Spleen (tissue), 11 donors: ENCODE data around the gene PARD3. TPM values are rescaled to one million over a fixed set of nuclear protein-coding genes. Genes with fewer than 3 reads are reported as not detected.

Source experiments
- DNase-seq: peaks from one replicate; pipeline ENCODE4 v3.0.0-alpha.2; 2020
- H3K27ac ChIP-seq, 8 donors: fragments of 200-600 bp; sonication (generic) in 7 of 8; 1 replicate in 4 of 8; 2 replicates in 4 of 8; pipeline versions ENCODE4 v1.5.0 to v1.8.0; 2016 to 2021; ENCODE audit warnings: inconsistent platforms in 4 of 8, mild to moderate bottlenecking in 4 of 8, moderate library complexity in 1 of 8
- H3K27me3 ChIP-seq, 7 donors: fragments of 200-600 bp; sonication (generic) in 6 of 7; replicated peaks in 1 of 7; 1 replicate in 4 of 7; 2 replicates in 3 of 7; pipeline versions ENCODE4 v1.5.0 to v1.8.0; 2016 to 2021; ENCODE audit warnings: inconsistent platforms in 3 of 7, mild to moderate bottlenecking in 1 of 7
- H3K36me3 ChIP-seq, 6 donors: fragments of 200-600 bp; sonication (generic) in 5 of 6; 1 replicate in 4 of 6; 2 replicates in 2 of 6; pipeline versions ENCODE4 v1.5.0 to v1.8.0; 2016 to 2021; ENCODE audit warnings: inconsistent platforms in 2 of 6
- H3K4me1 ChIP-seq, 6 donors: fragments of 200-600 bp; sonication (generic) in 5 of 6; 1 replicate in 3 of 6; 2 replicates in 3 of 6; pipeline versions ENCODE4 v1.5.0 to v1.8.0; 2016 to 2021; ENCODE audit warnings: inconsistent platforms in 3 of 6
- H3K4me3 ChIP-seq, 8 donors: fragments of 200-600 bp; sonication (generic) in 7 of 8; 1 replicate in 4 of 8; 2 replicates in 4 of 8; pipeline versions ENCODE4 v1.5.0 to v1.8.0; 2016 to 2021; ENCODE audit warnings: inconsistent platforms in 4 of 8, mild to moderate bottlenecking in 4 of 8, moderate library complexity in 2 of 8
- H3K9me3 ChIP-seq, 8 donors: fragments of 200-600 bp; sonication (generic) in 7 of 8; 1 replicate in 4 of 8; 2 replicates in 4 of 8; pipeline versions ENCODE4 v1.5.0 to v1.8.0; 2016 to 2021; ENCODE audit warnings: inconsistent platforms in 4 of 8
- CTCF ChIP-seq, 11 experiments: fragments of 200-600 bp in 7 of 11; fragments of 450-650 bp in 4 of 11; sonication (generic) in 4 of 11; IDR thresholded peaks in 8 of 11; conservative IDR thresholded peaks in 3 of 11; 1 replicate in 7 of 11; 2 replicates in 4 of 11; pipeline versions ENCODE4 v1.4.0 to v1.8.0; 2016 to 2021; ENCODE audit warnings: antibody characterized with exemption in 11 of 11, inconsistent platforms in 4 of 11, mild to moderate bottlenecking in 1 of 11
- POLR2A ChIP-seq, 3 donors: fragments of 450-650 bp; IDR thresholded peaks; one replicate each; pipeline ENCODE4 v1.5.1; 2017; ENCODE audit warnings: antibody characterized with exemption in 3 of 3, mild to moderate bottlenecking in 1 of 3
- POLR2AphosphoS5 ChIP-seq, 3 donors: sonication (generic); formaldehyde crosslinking; IDR thresholded peaks; one replicate each; pipeline ENCODE4 v1.5.1; 2017; ENCODE audit warnings: antibody characterized with exemption in 3 of 3
- WGBS, 5 donors: extraction: QIAGEN DNeasy Blood & Tissue Kit in 3 of 5; methylation state at CpG; one replicate each; pipeline versions ENCODE4 v1.1.5 to v1.1.7; 2013 to 2018; 5-methylcytosine and 5-hydroxymethylcytosine counted together
- intact Hi-C: fragments of 100-400 bp; cut with DNase I; formaldehyde crosslinking; loops from one replicate; pipeline ENCODE4 v1.15.0; 2023; ENCODE audit warnings: low total_unique reads
- polyA plus RNA-seq, 3 donors: library from polyadenylated mRNA; stranded (reverse); fragments of 200-250 nt; gene quantifications; one replicate each; pipeline ENCODE4 v1.2.1, GENCODE V29; 2013
- total RNA-seq, 7 donors: library from RNA; depleted of rRNA in 3 of 7; stranded (reverse); fragments of >200 nt in 3 of 7; fragmentation: NEBNext Ultra II Directional in 4 of 7; extraction: Animal tissue kit (Norgen Biotek cat#: 25700) in 4 of 7; gene quantifications; one replicate each; pipeline versions ENCODE4 v1.1.0 to v1.2.1, GENCODE V29; 2016 to 2021
- donor health status: healthy with polysubstance abuse.
- donor health status: DM: no; HTN: no; CAD: no; lungs with moderate emphysema.
- donor health status: DM: no; HTN: no; CAD: no.
- donor health status: Bipolar disorder and iron deficiency.
- donor health status: healthy.
- donor health status: DM: no; HTN: no; CAD: no.
- donor health status: DM: yes; HTN: yes; CAD: no.

PARD3 gene
- total and polyA plus RNA-seq, 10 donors: 2.8 to 18.9 (median 10.8) TPM

- intact Hi-C loops: no loop called here
- TF ChIP-seq POLR2A (IDR thresholded peaks at IDR 0.05): no peak
- no peak for TF ChIP-seq CTCF (IDR thresholded peaks at IDR 0.05 in 8 of 11, conservative IDR thresholded peaks at IDR 0.05 in 3 of 11)
- no peak for TF ChIP-seq POLR2AphosphoS5 (IDR thresholded peaks at IDR 0.05)
- Histone ChIP-seq H3K27me3 (no peaks in the 10 kb centered on the region), H3K4me3 (no peak overlapping the region), H3K36me3 (no peaks in the 10 kb centered on the region), H3K27ac (no peak overlapping the region), H3K9me3 (no peaks in the 10 kb centered on the region), H3K4me1 (peaks cover 0 to 11% (median 0%) of the 10 kb centered on the region in 6 donors)
- WGBS, 5 donors: 51 to 62% (median 56%) methylated on average over 6 of the region's 6 CpGs
- no peak for DNase-seq
Measured at GRCh38 chr10:34295142-34295548, 520.0 kb downstream of the PARD3 start.

GRCh38 chr10:34294137-34294536, 521.0 kb downstream of the PARD3 start:
- DNase-seq: no peak
- Histone ChIP-seq H3K27me3 (no peaks in the 10 kb centered on the region), H3K27ac (no peak overlapping the region), H3K9me3 (no peaks in the 10 kb centered on the region), H3K36me3 (no peaks in the 10 kb centered on the region), H3K4me1 (peaks cover 0 to 11% (median 0%) of the 10 kb centered on the region in 6 donors), H3K4me3 (no peak overlapping the region)
- whole genome bisulfite sequencing, 5 donors: 72 to 84% (median 79%) methylated on average over 5 of the region's 5 CpGs
- no peak for TF ChIP-seq POLR2A (IDR thresholded peaks at IDR 0.05)
- TF ChIP-seq POLR2AphosphoS5 (IDR thresholded peaks at IDR 0.05): no peak
- no peak for TF ChIP-seq CTCF (IDR thresholded peaks at IDR 0.05 in 8 of 11, conservative IDR thresholded peaks at IDR 0.05 in 3 of 11)
- intact Hi-C loops: no loop called here

- 70 to 93% (median 84%) methylated on average over 2 of the region's 2 CpGs for WGBS, 5 donors
Measured at GRCh38 chr10:34292675-34293074, 522.4 kb downstream of the PARD3 start.

GRCh38 chr10:34292194-34292565, 522.9 kb downstream of the PARD3 start:
- WGBS, 5 donors: 61 to 76% (median 68%) methylated on average over 4 of the region's 4 CpGs
- no peaks in the 10 kb centered on the region for H3K27me3 ChIP-seq
- H3K4me3 ChIP-seq: no peak overlapping the region
- intact Hi-C loops: no loop called here
- no peak for TF ChIP-seq POLR2A (IDR thresholded peaks at IDR 0.05)
- H3K36me3 ChIP-seq: no peaks in the 10 kb centered on the region
- peaks cover 0 to 11% (median 0%) of the 10 kb centered on the region in 6 donors for H3K4me1 ChIP-seq
- no peak overlapping the region for H3K27ac ChIP-seq
- no peaks in the 10 kb centered on the region for H3K9me3 ChIP-seq
- no peak for DNase-seq

More at GRCh38 chr10:34292675-34293074, 522.4 kb downstream of the PARD3 start:
- no peaks in the 10 kb centered on the region for H3K27me3 ChIP-seq
- H3K9me3 ChIP-seq: no peaks in the 10 kb centered on the region
- no peak overlapping the region for H3K4me3 ChIP-seq
- intact Hi-C loops: no loop called here
- no peaks in the 10 kb centered on the region for H3K36me3 ChIP-seq
- H3K27ac ChIP-seq: no peak overlapping the region
- H3K4me1 ChIP-seq: peaks cover 0 to 11% (median 0%) of the 10 kb centered on the region in 6 donors
- TF ChIP-seq POLR2AphosphoS5 (IDR thresholded peaks at IDR 0.05) (no peak), POLR2A (IDR thresholded peaks at IDR 0.05) (no peak), CTCF (IDR thresholded peaks at IDR 0.05 in 8 of 11, conservative IDR thresholded peaks at IDR 0.05 in 3 of 11) (no peak)
- DNase-seq: no peak
